ENCODE results near the gene SLC35A3. TPM values are rescaled to one million over a fixed set of nuclear protein-coding genes. Genes with fewer than 3 reads are reported as not detected.

SLC35A3 gene
- total and polyA plus RNA-seq, 2 of the 4 experiments (the other 2 are of a cell fraction) = 9.6 to 13.6 TPM

DNA sequence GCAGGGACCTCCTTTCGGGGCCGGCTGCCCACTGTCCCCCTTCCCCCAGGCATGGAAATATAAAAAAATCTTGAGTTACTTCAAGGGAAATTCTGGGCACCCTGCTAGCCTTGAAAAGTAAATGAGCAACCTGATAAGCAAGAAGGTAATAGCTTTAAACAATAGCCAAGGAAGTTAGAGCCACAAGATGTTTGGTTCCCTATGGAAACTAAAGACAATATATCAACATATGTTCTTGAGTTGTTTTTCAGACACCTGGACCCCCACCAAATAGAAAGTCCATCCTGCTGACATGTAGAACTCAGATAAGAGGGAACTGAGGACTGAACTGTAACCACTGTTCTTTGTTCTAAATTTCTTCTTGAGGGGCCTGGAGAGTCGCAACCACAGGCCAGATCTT is 19.3 kb upstream of the SLC35A3 start:
- in situ Hi-C loops (cut with MboI; ENCODE audit: low sequenced_read_pairs) = no loop called here
- Histone ChIP-seq H2AK5ac (ENCODE audit: low read depth, low read length) (no peak overlapping the region), H3K9ac (ENCODE audit: low read depth, low read length) (no peak overlapping the region), H3K27me3 (ENCODE audit: control insufficient read depth, insufficient read depth, low read length) (no peaks in the 10 kb centered on the region), H3K9me1 (ENCODE audit: insufficient read depth, low read length) (no peaks in the 10 kb centered on the region), H3K56ac (ENCODE audit: extremely low read depth, insufficient read depth, low read length) (no peak overlapping the region), H3K36me3 (ENCODE audit: control insufficient read depth, insufficient read depth, low read length) (no peaks in the 10 kb centered on the region), H3K23ac (ENCODE audit: low read depth, low read length) (no peak overlapping the region), H2AFZ (replicated peaks; ENCODE audit: low read length, poor library complexity) (no peak overlapping the region), H3K27ac (ENCODE audit: insufficient read depth, low read length) (no peak overlapping the region), H2BK15ac (ENCODE audit: low read depth, low read length) (no peak overlapping the region), H2BK5ac (ENCODE audit: low read depth, low read length, poor library complexity, severe bottlenecking) (no peak overlapping the region), H3K4me2 (ENCODE audit: low read depth, low read length) (no peak overlapping the region), H3K79me1 (ENCODE audit: low read depth in 1 of 2, low read length in 2 of 2) (no peaks in the 10 kb centered on the region), H2BK20ac (ENCODE audit: low read depth, low read length) (no peak overlapping the region), H4K5ac (ENCODE audit: low read depth, low read length) (no peak overlapping the region), H4K8ac (ENCODE audit: low read depth in 2 of 2, low read length in 2 of 2) (no peak overlapping the region), H4K91ac (ENCODE audit: insufficient read depth, low read depth, low read length) (no peak overlapping the region), H3K4me3 (ENCODE audit: insufficient read depth, low read depth, low read length) (no peak overlapping the region), H2BK120ac (ENCODE audit: low read depth, low read length) (no peak overlapping the region), H4K20me1 (ENCODE audit: insufficient read depth, low read length) (no peaks in the 10 kb centered on the region), H2AK9ac (replicated peaks; ENCODE audit: low read depth, low read length, poor library complexity) (no peak overlapping the region), H3K18ac (ENCODE audit: low read depth, low read length) (no peak overlapping the region), H3K14ac (replicated peaks; ENCODE audit: low read depth, low read length) (no peak overlapping the region), H3K4me1 (ENCODE audit: control insufficient read depth, insufficient read depth, low read length) (no peaks in the 10 kb centered on the region), H3K9me3 (ENCODE audit: control insufficient read depth, insufficient read depth, low read length) (no peaks in the 10 kb centered on the region), H3K4ac (ENCODE audit: low read depth, low read length) (no peak overlapping the region)
- TF ChIP-seq, protein P1, sequence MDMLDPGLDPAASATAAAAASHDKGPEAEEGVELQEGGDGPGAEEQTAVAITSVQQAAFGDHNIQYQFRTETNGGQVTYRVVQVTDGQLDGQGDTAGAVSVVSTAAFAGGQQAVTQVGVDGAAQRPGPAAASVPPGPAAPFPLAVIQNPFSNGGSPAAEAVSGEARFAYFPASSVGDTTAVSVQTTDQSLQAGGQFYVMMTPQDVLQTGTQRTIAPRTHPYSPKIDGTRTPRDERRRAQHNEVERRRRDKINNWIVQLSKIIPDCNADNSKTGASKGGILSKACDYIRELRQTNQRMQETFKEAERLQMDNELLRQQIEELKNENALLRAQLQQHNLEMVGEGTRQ (IDR thresholded peaks at IDR 0.05; ENCODE audit: low read depth, low read length) = no peak
- CTCF ChIA-PET = no interaction called here
- dilution Hi-C loops (cut with HindIII; ENCODE audit: low sequenced_read_pairs, unreplicated experiment) = no loop called here
- no TSS peak for BruUV-seq (replicated peaks)
- ATAC-seq (ENCODE audit: low read depth) = no peak
- intact Hi-C loops (cut with micrococcal nuclease) = no loop called here
- POLR2A ChIA-PET (ENCODE audit: unreplicated experiment) = no interaction called here
- DNase-seq = no peak
- WGBS, 2 experiments (ENCODE audit: extremely low coverage in 2 of 2, insufficient read length in 1 of 2) = no CpG with 5 or more reads among the region's 3 CpGs
